SU-DHL-6 (cell line): ENCODE data around the gene ORM1.
A peak's percentile ranks its signal among the peaks of the same experiment; 100 is the strongest.

ENCODE experiments used
- H2AFZ ChIP-seq: fragments of 200-600 bp; sonication (generic); 2 replicates; pipeline ENCODE4 v1.6.1; 2014; ENCODE audit warnings: low read depth, mild to moderate bottlenecking, moderate library complexity, mixed read lengths, antibody characterized with exemption, low read length; ENCODE audit not compliant: severe bottlenecking
- H3F3A ChIP-seq: fragments of 200-600 bp; shearing (Covaris generic); 2 replicates; pipeline ENCODE4 v1.6.0; 2016; ENCODE audit warnings: antibody characterized with exemption, mild to moderate bottlenecking; ENCODE audit not compliant: insufficient read depth
- H3K27ac ChIP-seq: fragments of 200-600 bp; sonication (generic); 2 replicates; pipeline ENCODE4 v1.5.1; 2016; ENCODE audit warnings: low read depth, mild to moderate bottlenecking, low read length, moderate library complexity, mixed read lengths
- H3K27me3 ChIP-seq: fragments of 200-600 bp; sonication (generic), shearing (Covaris generic); 2 replicates; pipeline ENCODE4 v1.6.0; 2014; ENCODE audit warnings: mild to moderate bottlenecking, low read length
- H3K36me3 ChIP-seq: fragments of 200-600 bp; sonication (generic); 2 replicates; pipeline ENCODE4 v1.6.1; 2014; ENCODE audit warnings: mild to moderate bottlenecking, low read length, mixed read lengths
- H3K4me2 ChIP-seq: fragments of 300-600, 200-600 bp; shearing (Covaris generic), sonication (generic); 2 replicates; pipeline ENCODE4 v1.6.0; 2014; ENCODE audit warnings: low read length, low read depth, mild to moderate bottlenecking; ENCODE audit not compliant: poor library complexity, severe bottlenecking
- H3K4me3 ChIP-seq: fragments of 200-600 bp; sonication (generic); 2 replicates; pipeline ENCODE4 v1.5.1; 2014; ENCODE audit warnings: antibody characterized with exemption, low read length, mild to moderate bottlenecking, mixed read lengths; ENCODE audit not compliant: insufficient read depth, poor library complexity, severe bottlenecking
- H3K79me2 ChIP-seq: fragments of 200-600 bp; sonication (generic); 2 replicates; pipeline ENCODE4 v1.6.1; 2014; ENCODE audit warnings: mild to moderate bottlenecking, low read length, moderate library complexity; ENCODE audit not compliant: insufficient read depth
- H3K9ac ChIP-seq: fragments of 200-600 bp; sonication (generic); 2 replicates; pipeline ENCODE4 v1.7.0; 2014; ENCODE audit warnings: mild to moderate bottlenecking, low read length
- H3K9me2 ChIP-seq: fragments of 200-600 bp; sonication (generic); replicated peaks from 2 replicates; pipeline ENCODE4 v1.6.1; 2014; ENCODE audit warnings: low read length; ENCODE audit not compliant: insufficient read depth
- H3K9me3 ChIP-seq: fragments of 200-600 bp; sonication (generic); 2 replicates; pipeline ENCODE4 v1.6.1; 2014; ENCODE audit warnings: low read length, mixed read lengths; ENCODE audit not compliant: insufficient read depth
- H4K20me1 ChIP-seq: fragments of 200-600 bp; sonication (generic); 2 replicates; pipeline ENCODE4 v1.6.1; 2014; ENCODE audit warnings: low read depth, mild to moderate bottlenecking, antibody characterized with exemption, low read length, moderate library complexity, mixed read lengths
- CTCF ChIP-seq: fragments of 200-600 bp; sonication (generic); IDR thresholded peaks from one replicate; pipeline ENCODE4 v1.5.1; 2017; ENCODE audit warnings: antibody characterized with exemption, mild to moderate bottlenecking, low read length, moderate library complexity; ENCODE audit not compliant: insufficient read depth, poor library complexity, severe bottlenecking
- EZH2phosphoT487 ChIP-seq: fragments of 200-600 bp; sonication (generic), shearing (Covaris generic); conservative IDR thresholded peaks from 2 replicates; pipeline ENCODE4 v1.6.1; 2018; ENCODE audit warnings: mild to moderate bottlenecking, antibody characterized with exemption, low read length, moderate library complexity, mixed read lengths

The ORM1 gene

GRCh38 chr9:114336699-114337395, 13.9 kb downstream of the ORM1 start:
- H3K9ac ChIP-seq, result no peak overlapping the region
- no peaks in the 10 kb centered on the region for H3K79me2 ChIP-seq
- peaks cover 27% of the 10 kb centered on the region for H3K36me3 ChIP-seq
- TF ChIP-seq EZH2phosphoT487 (no peak), CTCF (no peak)
- H3F3A ChIP-seq, result 0 out of 2 replicates have a peak, but pooled peaks cover 8% of the 10 kb centered on the region
- no peaks in the 10 kb centered on the region for H3K27me3 ChIP-seq
- H4K20me1 ChIP-seq, result no peaks in the 10 kb centered on the region
- H3K4me2 ChIP-seq, result no peak overlapping the region
- H3K27ac ChIP-seq, result no peak overlapping the region
- no peak overlapping the region for H2AFZ ChIP-seq
- H3K9me2 ChIP-seq, result no peaks in the 10 kb centered on the region
- H3K9me3 ChIP-seq, result no peaks in the 10 kb centered on the region
- H3K4me3 ChIP-seq, result no peak overlapping the region

GRCh38 chr9:114338187-114338586, 15.3 kb downstream of the ORM1 start:
- H3K27ac ChIP-seq, result no peak overlapping the region
- no peak for TF ChIP-seq EZH2phosphoT487
- peaks cover 27% of the 10 kb centered on the region for H3K36me3 ChIP-seq
- no peak overlapping the region for H2AFZ ChIP-seq
- no peaks in the 10 kb centered on the region for H3K9me3 ChIP-seq
- no peaks in the 10 kb centered on the region for H4K20me1 ChIP-seq
- no peak overlapping the region for H3K4me3 ChIP-seq
- H3K27me3 ChIP-seq, result no peaks in the 10 kb centered on the region
- no peak overlapping the region for H3K4me2 ChIP-seq
- H3K79me2 ChIP-seq, result no peaks in the 10 kb centered on the region
- no peaks in the 10 kb centered on the region for H3K9me2 ChIP-seq
- no peak overlapping the region for H3K9ac ChIP-seq
- 0 out of 2 replicates have a peak, but pooled peaks cover 8% of the 10 kb centered on the region for H3F3A ChIP-seq

GRCh38 chr9:114339130-114339908, 16.4 kb downstream of the ORM1 start:
- peaks cover 30% of the 10 kb centered on the region for H3K36me3 ChIP-seq
- H3K4me2 ChIP-seq, result no peak overlapping the region
- H4K20me1 ChIP-seq, result no peaks in the 10 kb centered on the region
- no peaks in the 10 kb centered on the region for H3K27me3 ChIP-seq
- 0 out of 2 replicates have a peak, but pooled peaks cover 8% of the 10 kb centered on the region for H3F3A ChIP-seq
- H3K27ac ChIP-seq, result no peak overlapping the region
- no peak overlapping the region for H3K4me3 ChIP-seq
- no peaks in the 10 kb centered on the region for H3K79me2 ChIP-seq
- H3K9ac ChIP-seq, result no peak overlapping the region
- H3K9me2 ChIP-seq, result no peaks in the 10 kb centered on the region
- H3K9me3 ChIP-seq, result no peaks in the 10 kb centered on the region
- no peak overlapping the region for H2AFZ ChIP-seq
- TF ChIP-seq EZH2phosphoT487, result no peak
- TF ChIP-seq CTCF, result peak; percentile 87
